CD4-positive, alpha-beta memory T cell (primary cell): ENCODE results near the gene CLEC10A. TPM values are rescaled to one million over a fixed set of nuclear protein-coding genes. Genes with fewer than 3 reads are reported as not detected.
"Not testable (repeated sequence)": the region's sequence is repeated elsewhere in the genome, so short reads cannot be mapped to it uniquely, and the experiment has no call there.

ENCODE experiments used
- CTCF ChIA-PET: fragments of 350-600 bp; sonication (Branson Sonifier 250); formaldehyde crosslinking; loops from one replicate; lab custom pipeline; 2021; ENCODE audit warnings: inconsistent platforms; ENCODE audit not compliant: partially characterized antibody; lab: Charles Lee
- POLR2A ChIA-PET: fragments of 350-600 bp; sonication (Branson Sonifier 250); formaldehyde crosslinking; loops from one replicate; lab custom pipeline; 2021; ENCODE audit not compliant: partially characterized antibody; lab: Charles Lee
- DNase-seq, 5 donors: peaks; one replicate each; pipeline versions ENCODE4 v3.0.0 to v3.0.0-alpha.2; 2020 to 2022; ENCODE audit warnings: mixed read lengths in 1 of 5
- H3K27ac ChIP-seq: one replicate; pipeline ENCODE4 v1.7.0; 2013; ENCODE audit warnings: low read depth, low read length
- H3K27me3 ChIP-seq: 2 replicates; pipeline ENCODE4 v1.7.0; 2013; ENCODE audit warnings: mild to moderate bottlenecking, low read length, moderate library complexity; ENCODE audit not compliant: insufficient read depth
- H3K36me3 ChIP-seq: 2 replicates; pipeline ENCODE4 v1.7.0; 2013; ENCODE audit warnings: mild to moderate bottlenecking, low read length, moderate library complexity; ENCODE audit not compliant: insufficient read depth
- H3K4me1 ChIP-seq: 2 replicates; pipeline ENCODE4 v1.7.0; 2013; ENCODE audit warnings: mild to moderate bottlenecking, low read length, moderate library complexity; ENCODE audit not compliant: insufficient read depth
- H3K4me3 ChIP-seq, 2 donors: one replicate each; pipeline ENCODE4 v1.7.0; 2013; ENCODE audit warnings: low read length in 2 of 2, mild to moderate bottlenecking in 1 of 2
- H3K9me3 ChIP-seq, 2 donors: one replicate each; pipeline ENCODE4 v1.7.0; 2013; ENCODE audit warnings: low read length in 2 of 2, control low read depth in 1 of 2; ENCODE audit not compliant: control insufficient read depth in 1 of 2
- H3K27ac Mint-ChIP-seq, 7 donors: one replicate each; pipeline ENCODE4 v1.8.0; 2020 to 2021; ENCODE audit warnings: mixed read lengths in 7 of 7, mild to moderate bottlenecking in 6 of 7, inconsistent platforms in 3 of 7, moderate library complexity in 3 of 7
- H3K27me3 Mint-ChIP-seq, 2 donors: one replicate each; pipeline ENCODE4 v1.8.0; 2020 to 2021; ENCODE audit warnings: mixed read lengths in 2 of 2
- H3K36me3 Mint-ChIP-seq, 2 donors: one replicate each; pipeline ENCODE4 v1.8.0; 2020 to 2021; ENCODE audit warnings: mixed read lengths in 2 of 2, inconsistent platforms in 1 of 2, mild to moderate bottlenecking in 1 of 2
- H3K4me1 Mint-ChIP-seq, 4 donors: one replicate each; pipeline ENCODE4 v1.8.0; 2020 to 2021; ENCODE audit warnings: mixed read lengths in 4 of 4, mild to moderate bottlenecking in 1 of 4
- H3K4me3 Mint-ChIP-seq, 8 donors: one replicate each; pipeline ENCODE4 v1.8.0; 2020 to 2021; ENCODE audit warnings: mixed read lengths in 8 of 8, mild to moderate bottlenecking in 7 of 8, moderate library complexity in 6 of 8, inconsistent platforms in 3 of 8
- H3K9me3 Mint-ChIP-seq, 8 donors: one replicate each; pipeline ENCODE4 v1.8.0; 2020 to 2021; ENCODE audit warnings: mixed read lengths in 8 of 8, mild to moderate bottlenecking in 5 of 8, inconsistent platforms in 3 of 8, moderate library complexity in 1 of 8
- intact Hi-C: fragments of 100-400 bp; cut with micrococcal nuclease; formaldehyde crosslinking; loops from one replicate; pipeline ENCODE4 v1.15.1; 2023
- polyA plus RNA-seq, 2 donors: library from polyadenylated mRNA; unstranded; fragments of 300-500 nt; fragmentation: Illumina TruSeq; gene quantifications; one replicate each; pipeline ENCODE4 v1.2.3, GENCODE V29; 2021
- total RNA-seq, 2 experiments: library from RNA; stranded (reverse); gene quantifications; one replicate each; pipeline ENCODE4 v1.2.3, GENCODE V29; 2021

The CLEC10A gene, protein sequence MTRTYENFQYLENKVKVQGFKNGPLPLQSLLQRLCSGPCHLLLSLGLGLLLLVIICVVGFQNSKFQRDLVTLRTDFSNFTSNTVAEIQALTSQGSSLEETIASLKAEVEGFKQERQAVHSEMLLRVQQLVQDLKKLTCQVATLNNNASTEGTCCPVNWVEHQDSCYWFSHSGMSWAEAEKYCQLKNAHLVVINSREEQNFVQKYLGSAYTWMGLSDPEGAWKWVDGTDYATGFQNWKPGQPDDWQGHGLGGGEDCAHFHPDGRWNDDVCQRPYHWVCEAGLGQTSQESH
- 1 to 10 TPM; 1.4 TPM for total RNA-seq
- not detected for polyA plus RNA-seq

DNA sequence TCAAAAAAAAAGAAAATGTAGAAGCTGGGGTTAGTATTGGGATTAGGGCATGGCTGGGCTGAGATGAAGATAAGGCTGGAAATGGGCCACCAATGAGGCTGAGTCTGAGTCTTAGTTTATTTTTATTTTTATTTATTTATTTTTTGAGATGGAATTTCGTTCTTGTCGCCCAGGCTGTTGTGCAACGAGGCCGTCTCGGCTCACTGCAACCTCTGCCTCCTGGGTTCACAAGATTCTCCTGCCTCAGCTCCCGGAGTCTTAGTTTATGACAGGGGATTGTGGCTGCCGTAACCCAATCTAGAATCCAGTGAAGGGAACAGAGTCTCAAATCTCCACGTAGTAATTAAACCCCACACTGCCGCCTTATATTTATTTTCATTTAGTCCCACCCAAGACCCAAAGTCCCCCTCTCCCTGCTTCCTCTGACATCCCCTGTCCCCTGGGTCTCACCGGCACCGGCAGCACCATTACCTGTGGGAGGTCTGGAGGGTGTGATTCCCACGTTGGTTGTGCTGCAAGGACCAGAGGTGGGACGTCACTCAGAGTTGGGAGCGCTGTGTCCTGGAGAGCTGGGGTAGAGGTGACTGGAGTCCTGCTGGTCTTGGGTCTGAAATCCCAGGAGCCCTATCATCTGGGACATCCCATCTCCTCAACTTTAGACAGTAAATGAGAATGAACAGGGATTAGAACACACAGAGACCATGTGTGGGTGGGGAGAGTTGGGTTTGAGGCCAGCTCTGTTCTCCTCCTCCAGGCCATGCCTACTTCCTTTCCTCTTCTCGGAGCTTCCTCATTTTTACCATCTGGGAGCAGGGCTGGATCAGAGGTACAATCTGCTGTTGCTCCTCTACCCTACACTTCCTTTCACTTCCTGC is at the start of gene CLEC10A:
Gene CLEC10A (minus strand): TSS at position 671 of the 875 bp plus-strand sequence. CDS start 1,439 bp downstream, outside the sequence.
- no peaks in the 10 kb centered on the region for H3K36me3 Mint-ChIP-seq
- no peak within 1 kb of the TSS for H3K4me3 Mint-ChIP-seq
- ChIA-PET POLR2A (no interaction called here), CTCF (no interaction called here)
- Histone ChIP-seq H3K27me3 (no peaks in the 10 kb centered on the region), H3K4me1 (peaks cover 17% of the 10 kb centered on the region), H3K4me3 (no peak within 1 kb of the TSS), H3K27ac (no peak within 1 kb of the TSS), H3K9me3 (no peaks in the 10 kb centered on the region), H3K36me3 (no peaks in the 10 kb centered on the region)
- H3K27ac Mint-ChIP-seq = peak within 1 kb of the TSS in 3 of 7 donors; percentile 48 to 80 (median 56)
- peaks cover 20 to 47% (median 35%) of the 10 kb centered on the region in 4 donors for H3K4me1 Mint-ChIP-seq
- no peaks in the 10 kb centered on the region for H3K9me3 Mint-ChIP-seq
- intact Hi-C loops = no loop called here
- H3K27me3 Mint-ChIP-seq = no peaks in the 10 kb centered on the region
- DNase-seq = no peak

DNA sequence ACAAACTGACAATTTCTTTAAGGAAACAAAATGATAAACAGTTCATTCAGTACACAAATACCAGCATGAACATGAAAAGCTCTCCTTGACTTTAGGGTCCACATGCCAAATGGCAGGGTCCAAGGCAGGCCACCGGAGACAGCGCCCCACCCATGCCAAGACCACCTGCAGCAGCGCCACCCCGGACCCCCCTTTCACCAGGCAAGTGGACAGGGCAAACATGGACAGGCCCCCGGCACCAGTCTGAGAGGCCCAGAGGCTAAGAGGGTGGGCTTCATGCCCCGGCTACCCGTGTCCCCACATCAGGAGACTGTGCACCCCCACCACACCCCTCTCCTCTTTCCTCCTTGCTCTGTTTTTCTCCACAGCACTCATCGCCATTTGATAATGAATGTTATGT is 49.3 kb upstream of the CLEC10A start:
- Mint-ChIP-seq H3K4me3 (no peak overlapping the region), H3K27me3 (peaks cover 0 to 3% of the 10 kb centered on the region in 2 donors), H3K9me3 (no peaks in the 10 kb centered on the region), H3K36me3 (no peaks in the 10 kb centered on the region), H3K27ac (peak overlapping the region in 1 of 7 donors; percentile 32), H3K4me1 (peaks cover 12 to 24% (median 20%) of the 10 kb centered on the region in 4 donors)
- intact Hi-C loops = no loop called here
- no peak overlapping the region for H3K27ac ChIP-seq
- H3K4me3 ChIP-seq = no peak overlapping the region
- H3K4me1 ChIP-seq = peaks cover 17% of the 10 kb centered on the region
- CTCF ChIA-PET = interaction anchor here (1.1 to 1.6 kb wide), 2 partner anchors 9 to 78 kb away, joined by 3 to 7 read pairs; no protein-coding TSS in a partner anchor
- no peaks in the 10 kb centered on the region for H3K27me3 ChIP-seq
- DNase-seq = no peak
- no peaks in the 10 kb centered on the region for H3K9me3 ChIP-seq
- POLR2A ChIA-PET = no interaction called here
- H3K36me3 ChIP-seq = no peaks in the 10 kb centered on the region

DNA sequence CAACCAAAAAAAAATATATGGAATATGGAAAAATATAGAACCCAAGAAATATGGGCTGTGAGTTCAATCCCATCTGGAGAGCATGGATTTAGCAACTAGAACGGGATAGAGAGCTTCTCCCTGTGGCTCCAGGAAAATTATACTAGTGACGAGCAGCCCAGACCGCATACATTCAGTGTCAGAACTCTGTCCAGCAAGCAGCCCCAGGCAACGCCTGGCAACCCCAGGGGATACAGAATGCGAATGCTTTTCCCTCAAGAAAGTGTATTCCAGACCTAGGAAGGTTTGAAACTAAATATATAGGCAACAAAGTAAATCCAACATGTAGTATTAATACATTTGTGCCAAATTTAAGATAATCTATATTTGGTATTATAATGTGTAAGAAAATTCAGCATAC is 48.1 kb upstream of the CLEC10A start:
- Mint-ChIP-seq H3K27me3 (peaks cover 2 to 3% of the 10 kb centered on the region in 2 donors), H3K9me3 (no peaks in the 10 kb centered on the region), H3K27ac (no peak overlapping the region), H3K4me3 (no peak overlapping the region), H3K36me3 (no peaks in the 10 kb centered on the region), H3K4me1 (peaks cover 8 to 20% (median 15%) of the 10 kb centered on the region in 4 donors)
- Histone ChIP-seq H3K9me3 (no peaks in the 10 kb centered on the region), H3K27ac (no peak overlapping the region), H3K36me3 (no peaks in the 10 kb centered on the region), H3K4me1 (peaks cover 12% of the 10 kb centered on the region), H3K4me3 (no peak overlapping the region), H3K27me3 (no peaks in the 10 kb centered on the region)
- CTCF ChIA-PET = interaction anchor here (1.1 to 1.6 kb wide), 2 partner anchors 10 to 77 kb away, joined by 3 to 7 read pairs; no protein-coding TSS in a partner anchor
- intact Hi-C loops = no loop called here
- no peak for DNase-seq
- POLR2A ChIA-PET = no interaction called here

DNA sequence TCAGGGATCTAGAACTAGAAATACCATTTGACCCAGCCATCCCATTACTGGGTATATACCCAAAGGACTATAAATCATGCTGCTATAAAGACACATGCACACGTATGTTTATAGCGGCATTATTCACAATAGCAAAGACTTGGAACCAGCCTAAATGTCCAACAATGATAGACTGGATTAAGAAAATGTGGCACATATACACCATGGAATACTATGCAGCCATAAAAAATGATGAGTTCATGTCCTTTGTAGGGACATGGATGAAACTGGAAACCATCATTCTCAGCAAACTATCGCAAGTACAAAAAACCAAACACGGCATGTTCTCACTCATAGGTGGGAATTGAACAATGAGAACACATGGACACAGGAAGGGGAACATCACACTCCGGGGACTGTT is 47.5 kb upstream of the CLEC10A start:
- H3K27me3 ChIP-seq, intact Hi-C loops, POLR2A ChIA-PET: not testable (repeated sequence)

DNA sequence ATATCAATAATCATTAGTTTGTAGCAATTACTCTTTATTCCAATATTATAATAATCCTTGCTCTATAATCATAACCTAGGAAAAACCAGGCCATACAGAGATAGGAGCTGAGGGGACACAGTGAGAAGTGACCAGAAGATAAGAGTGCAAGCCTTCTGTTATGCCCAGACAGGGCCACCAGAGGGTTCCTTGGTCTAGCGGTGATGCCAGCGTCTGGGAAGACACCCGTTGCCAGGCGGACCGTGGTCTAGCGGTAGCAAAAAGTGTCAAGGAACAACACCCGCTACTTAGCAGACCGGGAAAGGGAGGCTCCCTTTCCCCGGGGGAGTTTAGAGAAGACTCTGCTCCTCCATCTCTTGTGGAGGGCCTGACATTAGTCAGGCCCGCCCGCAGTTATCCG is 46.3 kb upstream of the CLEC10A start:
- not testable (repeated sequence) for H3K27me3 ChIP-seq

More for the DNA sequence above, 47.5 kb upstream of the CLEC10A start:
- H3K9me3 ChIP-seq, CTCF ChIA-PET, H3K9me3 Mint-ChIP-seq, H3K4me3 ChIP-seq, H3K4me3 Mint-ChIP-seq, H3K27ac Mint-ChIP-seq, H3K4me1 ChIP-seq, H3K36me3 Mint-ChIP-seq, H3K27me3 Mint-ChIP-seq, H3K27ac ChIP-seq, DNase-seq, H3K36me3 ChIP-seq: not testable (repeated sequence)
- H3K4me1 Mint-ChIP-seq = peaks cover 4 to 13% (median 10%) of the 10 kb centered on the region in 4 donors

DNA sequence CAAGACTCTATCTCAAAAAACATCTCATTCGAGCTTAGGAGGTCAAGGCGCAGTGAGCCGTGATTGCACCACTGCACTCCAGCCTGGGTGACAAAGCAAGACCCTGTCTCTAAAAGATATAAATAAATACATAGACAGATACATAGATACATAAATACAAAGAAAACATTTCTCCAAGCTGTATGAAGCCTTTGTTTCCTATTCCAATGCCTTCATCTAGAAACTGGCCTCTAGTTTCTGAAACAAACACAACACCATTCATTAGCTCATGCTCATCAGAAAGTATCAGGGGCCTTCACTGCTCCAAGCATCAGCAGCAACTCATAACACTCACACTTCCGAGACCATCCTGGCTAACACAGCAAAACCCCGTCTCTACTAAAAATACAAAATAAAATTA is 44.9 kb upstream of the CLEC10A start:
- Histone ChIP-seq H3K4me3 (no peak overlapping the region), H3K36me3 (no peaks in the 10 kb centered on the region), H3K9me3 (no peaks in the 10 kb centered on the region), H3K4me1 (no peaks in the 10 kb centered on the region), H3K27me3 (no peaks in the 10 kb centered on the region), H3K27ac (no peak overlapping the region)
- no peaks in the 10 kb centered on the region for H3K4me1 Mint-ChIP-seq
- H3K36me3 Mint-ChIP-seq = no peaks in the 10 kb centered on the region
- no peak overlapping the region for H3K4me3 Mint-ChIP-seq
- H3K27ac Mint-ChIP-seq = no peak overlapping the region
- intact Hi-C loops = no loop called here
- peaks cover 9% of the 10 kb centered on the region in 2 donors for H3K27me3 Mint-ChIP-seq
- ChIA-PET POLR2A (no interaction called here), CTCF (interaction anchor here (1.2 kb wide), 1 partner anchor 9 kb away, joined by 4 read pairs; no protein-coding TSS in a partner anchor)
- DNase-seq = no peak
- no peaks in the 10 kb centered on the region for H3K9me3 Mint-ChIP-seq

More for the DNA sequence above, 46.3 kb upstream of the CLEC10A start:
- H3K4me3 Mint-ChIP-seq, H3K4me1 ChIP-seq, intact Hi-C loops, H3K9me3 ChIP-seq, H3K27me3 Mint-ChIP-seq, H3K27ac ChIP-seq, DNase-seq, H3K9me3 Mint-ChIP-seq, CTCF ChIA-PET, H3K4me3 ChIP-seq, H3K36me3 Mint-ChIP-seq, H3K4me1 Mint-ChIP-seq, H3K27ac Mint-ChIP-seq, H3K36me3 ChIP-seq: not testable (repeated sequence)
- POLR2A ChIA-PET = interaction anchor here (0.6 kb wide), 1 partner anchor 738 kb away, joined by 3 read pairs; no protein-coding TSS in a partner anchor

DNA sequence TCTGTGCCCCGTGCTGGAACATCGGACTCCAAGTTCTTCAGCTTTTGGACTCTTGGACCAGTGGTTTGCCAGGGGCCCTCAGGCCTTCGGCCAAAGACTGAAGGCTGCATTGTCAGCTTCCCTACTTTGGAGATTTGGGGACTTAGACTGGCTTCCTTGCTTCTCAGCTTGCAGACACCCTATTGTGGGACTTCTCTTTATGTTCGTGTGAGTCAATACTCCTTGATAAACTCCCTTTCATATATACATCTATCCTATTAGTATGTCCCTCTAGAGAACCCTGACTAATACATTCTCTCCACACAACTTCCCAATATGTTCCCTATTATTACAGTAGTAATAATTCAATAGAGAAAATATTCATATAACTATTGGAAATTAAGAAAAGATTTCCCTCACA is 43.8 kb upstream of the CLEC10A start:
- Histone ChIP-seq H3K4me3 (no peak overlapping the region), H3K27me3 (no peaks in the 10 kb centered on the region), H3K9me3 (no peaks in the 10 kb centered on the region), H3K27ac (no peak overlapping the region), H3K4me1 (no peaks in the 10 kb centered on the region), H3K36me3 (no peaks in the 10 kb centered on the region)
- intact Hi-C loops = no loop called here
- Mint-ChIP-seq H3K36me3 (no peaks in the 10 kb centered on the region), H3K27ac (no peak overlapping the region), H3K4me1 (no peaks in the 10 kb centered on the region), H3K4me3 (no peak overlapping the region), H3K9me3 (no peaks in the 10 kb centered on the region), H3K27me3 (peaks cover 13 to 14% of the 10 kb centered on the region in 2 donors)
- no peak for DNase-seq
- POLR2A ChIA-PET = no interaction called here
- CTCF ChIA-PET = interaction anchor here (1.2 kb wide), 1 partner anchor 10 kb away, joined by 4 read pairs; no protein-coding TSS in a partner anchor
